ENCODE measurements around the gene HTATSF1.

- TF ChIP-seq EZH2 (IDR thresholded peaks at IDR 0.05; ENCODE audit: insufficient read depth, low read length) (no peak), CTCF (IDR thresholded peaks at IDR 0.05; ENCODE audit: insufficient read depth, low read depth, low read length) (no peak)
Observed at GRCh38 chrX:136447968-136448367, 49.4 kb upstream of the HTATSF1 start.

Measured in astrocyte (in vitro differentiated cells and primary cell).